Kidney tubule cell (primary cell): ENCODE measurements around the gene NLGN1.

Experiments
- DNase-seq: peaks from one replicate; pipeline ENCODE4 v3.0.0-alpha.2; 2018; ENCODE audit warnings: low spot score

The NLGN1 gene

GRCh38 chr3:174285242-174285864 lies 887.8 kb downstream of the NLGN1 start:
- DNase-seq, result no peak

GRCh38 chr3:174287705-174288104 lies 890.2 kb downstream of the NLGN1 start:
- DNase-seq, result no peak

GRCh38 chr3:174294616-174295015 lies 897.1 kb downstream of the NLGN1 start:
- DNase-seq, result no peak

GRCh38 chr3:174295306-174296092 lies 898.0 kb downstream of the NLGN1 start:
- DNase-seq, result no peak

GRCh38 chr3:174302746-174303315 lies 905.3 kb downstream of the NLGN1 start:
- DNase-seq, result no peak

- DNase-seq, result no peak
Observed at GRCh38 chr3:174303907-174304560, 906.5 kb downstream of the NLGN1 start.

GRCh38 chr3:174308736-174309135 lies 911.2 kb downstream of the NLGN1 start:
- no peak for DNase-seq

GRCh38 chr3:174310475-174310983 lies 913.0 kb downstream of the NLGN1 start:
- peak; percentile 4 for DNase-seq

GRCh38 chr3:174315225-174315624 lies 917.7 kb downstream of the NLGN1 start:
- DNase-seq, result no peak

GRCh38 chr3:174317005-174317404 lies 919.5 kb downstream of the NLGN1 start:
- DNase-seq, result no peak

- no peak for DNase-seq
Observed at GRCh38 chr3:174318181-174318580, 920.6 kb downstream of the NLGN1 start.

GRCh38 chr3:174321548-174321947 lies 924.0 kb downstream of the NLGN1 start:
- DNase-seq, result no peak

GRCh38 chr3:174322789-174323188 lies 925.2 kb downstream of the NLGN1 start:
- DNase-seq, result no peak

- no peak for DNase-seq
Observed at GRCh38 chr3:174325171-174325570, 927.6 kb downstream of the NLGN1 start.

GRCh38 chr3:174325834-174326700 lies 928.5 kb downstream of the NLGN1 start:
- DNase-seq, result no peak

- DNase-seq, result peak; percentile 44
Observed at GRCh38 chr3:174329321-174329720, 931.8 kb downstream of the NLGN1 start.

GRCh38 chr3:174330303-174330702 lies 932.8 kb downstream of the NLGN1 start:
- peak; percentile 71 for DNase-seq

- DNase-seq, result no peak
Observed at GRCh38 chr3:174331095-174331800, 933.7 kb downstream of the NLGN1 start.

GRCh38 chr3:174332391-174332790 lies 934.8 kb downstream of the NLGN1 start:
- DNase-seq, result no peak

GRCh38 chr3:174333640-174334039 lies 936.1 kb downstream of the NLGN1 start:
- DNase-seq, result no peak

GRCh38 chr3:174334111-174334510 lies 936.6 kb downstream of the NLGN1 start:
- DNase-seq, result no peak
